Activated naive CD4-positive, alpha-beta T cell (primary cell): ENCODE measurements around the gene AGPAT4.

Experiments used
- DNase-seq, 4 experiments: peaks; one replicate each; lab custom pipeline; 2025; lab: John Stamatoyannopoulos, UW

The AGPAT4 gene

DNA sequence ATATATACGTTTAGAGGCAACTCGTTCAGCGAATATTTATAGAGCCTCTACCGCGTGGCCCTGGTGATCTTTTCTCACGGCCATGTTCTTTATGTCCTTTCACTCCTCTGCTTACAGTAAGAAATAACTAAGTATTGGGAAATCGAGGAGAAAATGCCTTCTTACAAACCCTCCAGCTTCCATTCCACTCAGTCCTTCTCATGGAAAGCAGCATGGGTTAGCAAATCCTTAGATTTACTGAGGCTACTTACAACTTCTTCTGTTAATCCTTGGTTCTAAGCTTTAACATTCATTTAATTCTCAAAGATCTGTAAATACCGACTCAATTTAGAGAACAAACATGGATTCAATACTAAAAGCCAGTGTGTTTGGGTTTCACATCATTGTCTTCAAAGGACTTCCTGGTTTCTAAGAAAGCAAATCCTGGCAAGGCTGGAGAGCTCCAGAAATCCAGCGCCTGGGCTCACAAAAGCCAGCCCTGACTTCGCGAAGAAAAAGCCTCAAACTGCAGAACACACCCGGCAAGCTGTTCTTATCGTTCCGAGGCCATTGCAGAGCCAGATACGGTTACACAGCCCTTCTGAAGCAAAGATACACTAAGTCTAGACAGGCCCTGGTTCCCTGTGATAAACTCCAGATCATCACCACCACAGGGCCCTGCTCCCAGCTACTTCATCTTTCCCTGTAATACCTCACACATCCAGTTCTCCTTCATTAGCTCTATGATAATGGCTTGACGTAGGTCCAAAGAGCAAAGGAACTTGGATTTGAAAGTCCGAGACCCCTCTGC, 19.2 kb downstream of the AGPAT4 start:
- DNase-seq, result no peak

DNA sequence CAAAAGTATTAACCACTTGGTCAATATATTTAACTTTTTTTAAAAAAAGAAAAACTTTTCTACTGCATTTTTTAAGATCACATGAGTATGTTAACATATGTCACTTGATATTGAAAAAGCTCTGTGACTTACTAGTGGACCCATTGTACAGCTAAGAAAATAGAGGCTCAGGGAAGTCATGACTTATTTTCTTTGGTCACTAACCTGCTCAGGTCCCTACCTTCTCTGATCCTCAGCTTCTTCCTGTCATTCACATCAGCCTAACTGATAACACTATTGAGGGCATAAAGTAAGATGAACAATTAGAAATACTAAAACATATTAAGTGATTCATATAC, 19.8 kb downstream of the AGPAT4 start:
- no peak for DNase-seq

DNA sequence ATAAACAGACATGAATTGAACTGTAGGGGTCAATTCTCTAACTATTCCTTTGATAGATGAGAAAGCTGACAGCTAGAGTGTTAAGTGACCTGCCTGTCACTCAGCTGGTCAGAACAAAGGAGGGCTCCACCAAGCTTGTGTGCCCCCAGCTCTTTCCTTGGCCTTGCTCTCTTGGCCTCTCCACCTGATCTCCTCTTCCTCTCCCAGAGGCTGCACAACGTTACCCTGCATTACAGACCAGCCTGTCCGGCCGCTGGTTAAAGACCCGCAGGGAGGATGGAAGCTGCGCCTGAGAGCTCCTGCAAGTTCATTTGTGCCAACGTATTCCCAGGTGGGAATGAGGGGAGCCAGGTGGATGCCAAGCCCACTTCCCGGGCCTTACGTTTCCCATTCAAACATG, 22.5 kb downstream of the AGPAT4 start:
- DNase-seq, result no peak

GRCh38 chr6:161249327-161249726, 24.5 kb downstream of the AGPAT4 start:
- no peak for DNase-seq

- DNase-seq, result no peak
Measured at GRCh38 chr6:161246725-161247124, 27.1 kb downstream of the AGPAT4 start.

DNA sequence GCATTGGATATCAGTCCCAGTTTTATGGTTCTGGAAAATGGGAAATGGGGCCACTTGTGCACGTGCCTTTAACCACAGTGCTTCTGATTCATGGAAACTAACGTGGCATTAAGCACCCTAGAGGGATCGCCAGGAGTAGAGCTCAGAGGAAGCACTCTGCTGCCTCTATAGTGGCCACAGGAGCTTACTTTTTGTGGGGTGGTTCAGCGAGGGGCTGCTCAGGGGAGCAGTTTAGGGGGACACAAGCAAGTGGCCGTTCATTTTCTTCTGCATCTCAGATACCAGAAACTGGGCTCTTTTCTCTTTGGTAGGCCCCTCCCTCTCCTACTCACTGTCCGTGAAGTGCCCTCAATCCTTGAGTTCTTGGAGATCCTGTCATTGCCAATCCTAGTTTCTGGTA, 28.5 kb downstream of the AGPAT4 start:
- DNase-seq, result no peak

DNA sequence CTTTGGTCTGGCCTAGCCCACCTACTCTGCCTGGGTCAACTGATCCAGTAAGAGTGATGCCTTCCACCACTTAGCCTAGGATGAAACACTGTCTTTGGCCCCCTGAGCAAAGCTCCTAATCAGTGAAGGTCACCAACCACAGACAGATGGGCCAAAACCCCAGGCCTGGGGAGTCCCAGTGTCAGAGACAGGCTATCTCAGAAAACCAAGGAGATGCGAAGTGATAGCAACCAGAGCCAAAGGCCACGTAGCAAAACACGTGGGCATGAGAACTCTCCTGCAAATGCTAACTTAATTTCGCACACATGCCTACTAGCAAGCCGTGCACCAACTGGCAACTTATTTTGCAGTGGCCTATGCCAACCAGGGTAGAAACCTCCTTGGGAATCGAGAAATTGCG, 29.1 kb downstream of the AGPAT4 start:
- no peak for DNase-seq

DNA sequence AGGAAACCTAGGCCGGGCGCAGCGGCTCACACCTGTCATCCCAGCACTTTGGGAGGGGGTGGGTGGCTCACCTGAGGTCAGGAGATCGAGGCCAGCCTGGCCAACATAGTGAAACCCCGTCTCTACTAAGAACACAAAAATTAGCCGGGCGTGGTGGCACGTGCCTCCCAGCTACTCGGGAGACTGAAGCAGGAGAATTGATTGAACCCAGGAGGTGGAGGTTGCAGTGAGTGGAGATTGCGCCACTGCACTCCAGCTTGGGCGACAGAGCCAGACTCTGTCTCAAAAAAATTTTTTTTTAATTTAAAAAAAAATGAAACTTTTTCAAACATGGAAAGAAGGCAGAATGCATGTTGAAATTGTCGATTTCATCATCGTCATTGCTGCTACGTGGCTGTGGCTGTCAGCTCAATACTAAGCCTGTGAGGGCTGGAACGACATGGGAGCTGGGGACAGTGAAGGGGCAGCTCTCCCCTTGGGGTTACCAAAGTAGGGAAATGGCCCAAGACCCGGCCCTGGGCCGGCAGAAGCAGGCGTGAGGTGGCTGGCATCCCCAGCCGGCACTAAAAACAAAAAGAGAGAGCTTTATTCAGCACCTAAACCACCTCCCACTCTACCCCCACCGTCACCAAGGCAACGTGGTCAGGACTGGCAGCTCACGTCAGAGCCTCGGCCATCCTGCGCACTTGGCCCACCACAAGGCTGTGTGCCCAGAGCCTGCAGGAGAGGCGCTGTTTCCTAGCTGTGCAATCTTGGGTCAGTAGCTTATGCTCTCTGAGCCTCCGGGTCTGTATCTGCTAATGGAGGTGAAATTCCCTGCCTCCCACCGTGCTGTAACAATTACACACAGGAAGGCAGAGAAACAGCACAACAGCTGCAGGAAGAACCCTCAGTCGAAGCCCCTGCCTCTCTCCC, 30.8 kb downstream of the AGPAT4 start:
- peak in 1 of 4 experiments; percentile 23 for DNase-seq

DNA sequence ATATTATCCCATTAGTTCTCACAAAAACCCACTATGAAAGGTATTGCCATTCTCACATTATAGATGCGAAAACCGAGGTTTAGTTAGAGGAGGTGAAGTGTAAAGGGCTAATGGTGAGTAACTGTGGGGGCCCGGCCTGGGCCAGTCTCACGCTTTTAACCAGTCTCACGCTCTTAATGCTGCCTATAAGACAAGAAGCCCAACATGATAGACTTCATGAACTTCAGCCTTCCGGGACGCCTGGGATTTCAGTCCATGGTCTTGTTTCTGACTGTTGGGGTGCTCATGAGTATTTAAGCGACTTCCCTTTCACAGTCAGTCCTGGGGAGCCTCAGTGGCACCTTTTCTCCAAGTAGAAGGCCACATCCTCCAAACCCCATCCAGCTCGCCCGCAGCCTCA, 31.7 kb downstream of the AGPAT4 start:
- no peak for DNase-seq

- no peak for DNase-seq
Measured at GRCh38 chr6:161239001-161239400, 34.9 kb downstream of the AGPAT4 start.

DNA sequence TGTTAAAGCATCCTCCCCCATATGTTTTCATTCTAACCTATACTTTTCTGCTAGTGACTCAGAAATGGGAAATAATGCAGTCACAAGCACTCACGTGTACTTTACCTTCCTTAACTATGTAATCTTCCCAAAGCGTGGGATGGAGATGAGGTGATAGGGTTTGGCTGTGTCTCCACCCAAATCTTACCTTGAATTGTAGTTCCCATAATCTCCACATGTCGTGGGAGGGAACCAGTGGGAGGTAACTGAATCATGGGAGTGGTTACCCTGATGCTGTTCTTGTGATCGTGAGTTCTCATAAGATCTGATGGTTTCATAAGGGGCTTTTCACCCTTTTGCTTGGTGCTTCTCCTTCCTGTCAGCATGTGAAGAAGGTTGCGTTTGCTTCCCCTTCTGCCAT, 35.4 kb downstream of the AGPAT4 start:
- DNase-seq, result no peak

DNA sequence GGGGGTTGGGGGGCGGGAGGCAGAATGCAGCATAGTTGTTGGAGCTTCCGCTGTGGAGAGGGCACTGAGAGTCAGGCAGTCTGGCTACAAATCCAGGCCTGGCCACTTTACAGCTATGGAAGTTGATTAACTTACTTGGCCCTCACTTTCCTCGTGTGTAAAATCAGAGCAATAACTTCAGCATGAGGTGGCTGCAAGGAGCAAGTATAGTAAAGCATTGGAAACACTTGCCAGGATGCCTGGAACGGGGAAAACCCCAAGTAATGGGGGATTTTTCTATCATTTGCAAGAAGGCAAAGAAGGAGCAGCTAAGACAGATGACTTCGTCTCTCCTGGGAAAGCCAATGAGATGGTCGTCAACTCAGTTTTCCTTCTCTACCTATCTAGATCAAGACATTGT, 35.8 kb downstream of the AGPAT4 start:
- DNase-seq, result no peak

GRCh38 chr6:161237176-161237575, 36.7 kb downstream of the AGPAT4 start:
- DNase-seq, result no peak

DNA sequence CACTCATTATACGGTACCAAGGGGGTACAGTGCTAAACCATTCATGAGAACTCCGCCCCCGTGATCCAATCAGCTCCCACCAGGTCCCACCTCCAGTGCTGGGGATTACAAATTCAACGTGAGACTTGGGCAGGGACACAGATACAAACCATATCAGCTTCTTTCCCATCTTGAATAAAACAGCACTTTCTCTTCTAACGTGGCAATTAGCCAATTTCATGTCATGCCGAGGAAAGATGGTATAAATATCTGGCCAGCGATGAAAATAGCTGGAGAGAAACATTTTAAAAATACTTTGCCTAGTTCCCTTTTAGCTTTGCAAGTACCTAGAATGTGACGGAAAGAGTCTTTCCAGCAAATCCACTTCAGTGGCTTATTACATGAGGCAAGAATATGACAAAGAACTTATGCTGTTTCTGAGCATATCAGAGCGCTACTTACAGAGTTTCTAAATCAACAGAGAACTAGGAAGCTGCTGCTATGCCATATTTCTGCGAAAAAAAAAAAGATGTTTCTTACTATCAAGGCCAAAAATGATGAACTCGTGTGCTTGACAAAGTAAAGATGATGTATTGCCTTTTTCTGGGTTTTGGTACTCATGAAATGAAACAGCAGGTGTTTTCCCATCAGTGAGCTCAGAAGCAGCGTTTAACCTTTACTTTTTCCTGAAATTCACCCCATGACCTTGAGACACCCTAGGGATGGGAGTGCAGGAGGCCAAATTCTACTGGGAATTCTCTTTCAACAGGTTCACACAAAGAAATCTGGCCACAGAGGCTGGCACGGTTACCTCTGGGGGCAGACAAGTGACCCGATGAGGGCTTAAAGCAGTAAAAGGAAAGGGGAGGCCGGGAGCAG, 37.9 kb downstream of the AGPAT4 start:
- DNase-seq, result no peak

- DNase-seq, result no peak
Measured at GRCh38 chr6:161233986-161234661, 39.7 kb downstream of the AGPAT4 start.

DNA sequence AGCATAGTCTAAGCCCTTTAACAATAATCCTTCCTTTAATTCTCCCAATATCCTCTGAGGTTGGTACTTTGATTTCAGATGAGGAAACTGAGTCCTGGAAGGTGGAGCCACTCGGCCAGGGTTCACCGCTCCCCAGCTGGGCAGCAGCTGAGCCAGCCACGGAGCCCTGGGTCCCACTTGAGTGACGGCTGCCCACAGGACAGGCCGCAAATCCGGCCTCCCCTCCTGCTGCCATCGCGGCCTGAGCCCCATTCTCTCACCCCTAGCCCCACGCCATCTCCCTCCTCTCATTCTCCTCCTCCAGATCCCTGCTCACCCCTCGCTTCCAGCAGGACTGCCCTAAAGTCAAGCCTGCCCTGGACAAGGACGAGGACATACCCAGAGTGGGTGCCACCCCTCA, 41.4 kb downstream of the AGPAT4 start:
- DNase-seq, result no peak

GRCh38 chr6:161232010-161232409, 41.9 kb downstream of the AGPAT4 start:
- no peak for DNase-seq

GRCh38 chr6:161230339-161230738, 43.5 kb downstream of the AGPAT4 start:
- DNase-seq, result no peak

GRCh38 chr6:161228921-161229591, 44.8 kb downstream of the AGPAT4 start:
- no peak for DNase-seq

- no peak for DNase-seq
Measured at GRCh38 chr6:161228096-161228495, 45.8 kb downstream of the AGPAT4 start.
